ENCODE results near the gene SMIM45.

SMIM45 gene

GRCh38 chr22:41951898-41952474 is at the start of gene SMIM45:
Gene SMIM45 (plus strand): TSS chr22:41952150.
- no peak for DNase-seq (ENCODE audit: low read depth in 2 of 2)

- no peak for DNase-seq (ENCODE audit: low read depth in 2 of 2)
Observed at GRCh38 chr22:41902932-41903421, 49.0 kb upstream of the SMIM45 start.

GRCh38 chr22:41904450-41905410 is 47.2 kb upstream of the SMIM45 start:
- DNase-seq (ENCODE audit: low read depth in 2 of 2), result no peak

GRCh38 chr22:41905411-41906202 is 46.3 kb upstream of the SMIM45 start:
- DNase-seq (ENCODE audit: low read depth in 2 of 2), result no peak

- DNase-seq (ENCODE audit: low read depth in 2 of 2), result no peak
Observed at GRCh38 chr22:41906822-41907221, 45.1 kb upstream of the SMIM45 start.

- DNase-seq (ENCODE audit: low read depth in 2 of 2), result no peak
Observed at GRCh38 chr22:41907436-41908401, 44.2 kb upstream of the SMIM45 start.

GRCh38 chr22:41908411-41909309 is 43.3 kb upstream of the SMIM45 start:
- no peak for DNase-seq (ENCODE audit: low read depth in 2 of 2)

GRCh38 chr22:41909310-41910049 is 42.5 kb upstream of the SMIM45 start:
- DNase-seq (ENCODE audit: low read depth in 2 of 2), result no peak

- no peak for DNase-seq (ENCODE audit: low read depth in 2 of 2)
Observed at GRCh38 chr22:41910050-41911000, 41.6 kb upstream of the SMIM45 start.

GRCh38 chr22:41911001-41911611 is 40.8 kb upstream of the SMIM45 start:
- no peak for DNase-seq (ENCODE audit: low read depth in 2 of 2)

GRCh38 chr22:41912338-41913039 is 39.5 kb upstream of the SMIM45 start:
- DNase-seq (ENCODE audit: low read depth in 2 of 2), result no peak

- no peak for DNase-seq (ENCODE audit: low read depth in 2 of 2)
Observed at GRCh38 chr22:41913040-41913719, 38.8 kb upstream of the SMIM45 start.

- no peak for DNase-seq (ENCODE audit: low read depth in 2 of 2)
Observed at GRCh38 chr22:41913842-41914534, 38.0 kb upstream of the SMIM45 start.

- no peak for DNase-seq (ENCODE audit: low read depth in 2 of 2)
Observed at GRCh38 chr22:41914611-41915034, 37.3 kb upstream of the SMIM45 start.

- peak in 1 of 2 donors; percentile 38 for DNase-seq (ENCODE audit: low read depth in 2 of 2)
Observed at GRCh38 chr22:41915035-41915785, 36.7 kb upstream of the SMIM45 start, which contains the start of gene SHISA8. Gene SHISA8 (minus strand): TSS chr22:41915074. CDS start chr22:41914667, 407 bp downstream.
